Activated CD4-positive, alpha-beta memory T cell treated with anti-CD3 and anti-CD28 coated beads, Interleukin-2, amount 10 ng/mL, durations not matched to agents 7 days and 5 days (primary cell): ENCODE measurements around the gene ZFYVE28. TPM values are rescaled to one million over a fixed set of nuclear protein-coding genes. Genes with fewer than 3 reads are reported as not detected.

ENCODE experiments used
- CTCF ChIA-PET: fragments of 350-600 bp; sonication (Branson Sonifier 250); formaldehyde crosslinking; loops from one replicate; lab custom pipeline; 2021; ENCODE audit warnings: antibody characterized with exemption, inconsistent platforms; lab: Charles Lee
- POLR2A ChIA-PET: fragments of 350-600 bp; sonication (Branson Sonifier 250); formaldehyde crosslinking; loops from one replicate; lab custom pipeline; 2021; ENCODE audit warnings: antibody characterized with exemption; lab: Charles Lee
- DNase-seq: peaks from one replicate; pipeline ENCODE4 v3.0.0-alpha.2; 2020
- H3K27ac Mint-ChIP-seq: one replicate; pipeline ENCODE4 v1.8.0; 2021; ENCODE audit warnings: mild to moderate bottlenecking, mixed read lengths
- H3K27me3 Mint-ChIP-seq: one replicate; pipeline ENCODE4 v1.8.0; 2021; ENCODE audit warnings: mixed read lengths
- H3K36me3 Mint-ChIP-seq: one replicate; pipeline ENCODE4 v1.8.0; 2021; ENCODE audit warnings: low read depth, mixed read lengths
- H3K4me1 Mint-ChIP-seq: one replicate; pipeline ENCODE4 v1.8.0; 2021; ENCODE audit warnings: mixed read lengths
- H3K4me3 Mint-ChIP-seq: one replicate; pipeline ENCODE4 v1.8.0; 2021; ENCODE audit warnings: mild to moderate bottlenecking, mixed read lengths
- H3K9me3 Mint-ChIP-seq: one replicate; pipeline ENCODE4 v1.8.0; 2021; ENCODE audit warnings: mixed read lengths
- total RNA-seq, 2 experiments: library from RNA; stranded (reverse); gene quantifications; one replicate each; pipeline ENCODE4 v1.2.3, GENCODE V29; 2021

ZFYVE28 gene
- total RNA-seq, 2 experiments from 2014 or later = 38.9 to 40.1 TPM

GRCh38 chr4:2327579-2327978 is 90.9 kb downstream of the ZFYVE28 start:
- no peak overlapping the region for H3K27ac Mint-ChIP-seq
- peaks cover 37% of the 10 kb centered on the region for H3K36me3 Mint-ChIP-seq
- H3K9me3 Mint-ChIP-seq = peaks cover 14% of the 10 kb centered on the region
- no peak for DNase-seq
- CTCF ChIA-PET = no interaction called here
- H3K27me3 Mint-ChIP-seq = no peaks in the 10 kb centered on the region
- POLR2A ChIA-PET = no interaction called here
- no peak overlapping the region for H3K4me3 Mint-ChIP-seq
- no peaks in the 10 kb centered on the region for H3K4me1 Mint-ChIP-seq

GRCh38 chr4:2324891-2325290 is 93.6 kb downstream of the ZFYVE28 start:
- CTCF ChIA-PET = no interaction called here
- POLR2A ChIA-PET = interaction anchor here (1.4 kb wide), 1 partner anchor 65 kb away, joined by 3 read pairs; no protein-coding TSS in a partner anchor

GRCh38 chr4:2322841-2323240 is 95.6 kb downstream of the ZFYVE28 start:
- ChIA-PET CTCF (no interaction called here), POLR2A (no interaction called here)
- Mint-ChIP-seq H3K9me3 (peaks cover 6% of the 10 kb centered on the region), H3K27me3 (no peaks in the 10 kb centered on the region), H3K4me3 (no peak overlapping the region), H3K4me1 (peaks cover 3% of the 10 kb centered on the region), H3K36me3 (peaks cover 9% of the 10 kb centered on the region), H3K27ac (no peak overlapping the region)
- no peak for DNase-seq

More at GRCh38 chr4:2324891-2325290, 93.6 kb downstream of the ZFYVE28 start:
- no peak for DNase-seq
- Mint-ChIP-seq H3K36me3 (peaks cover 27% of the 10 kb centered on the region), H3K9me3 (peaks cover 14% of the 10 kb centered on the region), H3K27me3 (no peaks in the 10 kb centered on the region), H3K4me3 (no peak overlapping the region), H3K27ac (no peak overlapping the region), H3K4me1 (peaks cover 3% of the 10 kb centered on the region)

- Mint-ChIP-seq H3K36me3 (peaks cover 4% of the 10 kb centered on the region), H3K4me1 (peaks cover 3% of the 10 kb centered on the region), H3K9me3 (no peaks in the 10 kb centered on the region), H3K4me3 (no peak overlapping the region), H3K27me3 (no peaks in the 10 kb centered on the region), H3K27ac (no peak overlapping the region)
- ChIA-PET POLR2A (no interaction called here), CTCF (no interaction called here)
- DNase-seq = no peak
Observed at GRCh38 chr4:2322227-2322626, 96.2 kb downstream of the ZFYVE28 start.

GRCh38 chr4:2321279-2322196 is 96.9 kb downstream of the ZFYVE28 start:
- Mint-ChIP-seq H3K36me3 (peaks cover 4% of the 10 kb centered on the region), H3K4me3 (no peak overlapping the region), H3K27ac (no peak overlapping the region), H3K4me1 (peaks cover 3% of the 10 kb centered on the region), H3K27me3 (no peaks in the 10 kb centered on the region), H3K9me3 (no peaks in the 10 kb centered on the region)
- CTCF ChIA-PET = no interaction called here
- DNase-seq = no peak
- POLR2A ChIA-PET = no interaction called here

- no peaks in the 10 kb centered on the region for H3K9me3 Mint-ChIP-seq
- no peak overlapping the region for H3K4me3 Mint-ChIP-seq
- no peak overlapping the region for H3K27ac Mint-ChIP-seq
- POLR2A ChIA-PET = no interaction called here
- CTCF ChIA-PET = no interaction called here
- no peak for DNase-seq
- H3K4me1 Mint-ChIP-seq = peaks cover 3% of the 10 kb centered on the region
- peaks cover 4% of the 10 kb centered on the region for H3K36me3 Mint-ChIP-seq
- H3K27me3 Mint-ChIP-seq = no peaks in the 10 kb centered on the region
Observed at GRCh38 chr4:2320746-2321145, 97.7 kb downstream of the ZFYVE28 start.

GRCh38 chr4:2320152-2320551 is 98.3 kb downstream of the ZFYVE28 start:
- Mint-ChIP-seq H3K4me1 (peaks cover 3% of the 10 kb centered on the region), H3K9me3 (no peaks in the 10 kb centered on the region), H3K36me3 (peaks cover 4% of the 10 kb centered on the region), H3K27me3 (no peaks in the 10 kb centered on the region), H3K4me3 (no peak overlapping the region), H3K27ac (no peak overlapping the region)
- DNase-seq = peak; percentile 15
- ChIA-PET POLR2A (no interaction called here), CTCF (no interaction called here)

- ChIA-PET CTCF (no interaction called here), POLR2A (no interaction called here)
- Mint-ChIP-seq H3K27ac (no peak overlapping the region), H3K27me3 (no peaks in the 10 kb centered on the region), H3K36me3 (peaks cover 5% of the 10 kb centered on the region), H3K9me3 (no peaks in the 10 kb centered on the region), H3K4me3 (no peak overlapping the region), H3K4me1 (peaks cover 3% of the 10 kb centered on the region)
- no peak for DNase-seq
Observed at GRCh38 chr4:2318885-2319284, 99.6 kb downstream of the ZFYVE28 start.

- Mint-ChIP-seq H3K27me3 (no peaks in the 10 kb centered on the region), H3K36me3 (peaks cover 6% of the 10 kb centered on the region), H3K27ac (no peak overlapping the region), H3K9me3 (no peaks in the 10 kb centered on the region), H3K4me3 (no peak overlapping the region), H3K4me1 (peaks cover 3% of the 10 kb centered on the region)
- DNase-seq = no peak
- ChIA-PET CTCF (no interaction called here), POLR2A (no interaction called here)
Observed at GRCh38 chr4:2318476-2318875, 100.0 kb downstream of the ZFYVE28 start.

- no peak for DNase-seq
- Mint-ChIP-seq H3K4me1 (no peaks in the 10 kb centered on the region), H3K27me3 (no peaks in the 10 kb centered on the region), H3K36me3 (peaks cover 15% of the 10 kb centered on the region), H3K27ac (no peak overlapping the region), H3K4me3 (no peak overlapping the region), H3K9me3 (peaks cover 2% of the 10 kb centered on the region)
- ChIA-PET CTCF (no interaction called here), POLR2A (no interaction called here)
Observed at GRCh38 chr4:2313366-2313765, 105.1 kb downstream of the ZFYVE28 start.

- H3K4me1 Mint-ChIP-seq = no peaks in the 10 kb centered on the region
- peaks cover 6% of the 10 kb centered on the region for H3K9me3 Mint-ChIP-seq
- no peak overlapping the region for H3K4me3 Mint-ChIP-seq
- peaks cover 16% of the 10 kb centered on the region for H3K36me3 Mint-ChIP-seq
- no peak for DNase-seq
- H3K27me3 Mint-ChIP-seq = no peaks in the 10 kb centered on the region
- ChIA-PET POLR2A (interaction anchor here (1.1 kb wide), 1 partner anchor 14 kb away, joined by 3 read pairs; no protein-coding TSS in a partner anchor), CTCF (no interaction called here)
- no peak overlapping the region for H3K27ac Mint-ChIP-seq
Observed at GRCh38 chr4:2306773-2307410, 111.6 kb downstream of the ZFYVE28 start.

GRCh38 chr4:2305766-2306501 is 112.5 kb downstream of the ZFYVE28 start:
- Mint-ChIP-seq H3K27me3 (no peaks in the 10 kb centered on the region), H3K4me1 (no peaks in the 10 kb centered on the region), H3K4me3 (no peak overlapping the region), H3K36me3 (peaks cover 24% of the 10 kb centered on the region), H3K27ac (no peak overlapping the region), H3K9me3 (peaks cover 6% of the 10 kb centered on the region)
- ChIA-PET CTCF (no interaction called here), POLR2A (interaction anchor here (0.6 to 1.1 kb wide), 2 partner anchors 13 to 74 kb away, joined by 3 read pairs; no protein-coding TSS in a partner anchor)
- DNase-seq = peak; percentile 6
